ENCODE data around the gene EPS15.
"Not testable (repeated sequence)": the region's sequence is repeated elsewhere in the genome, so short reads cannot be mapped to it uniquely, and the experiment has no call there.

The EPS15 gene

GRCh38 chr1:51464828-51465227, 54.2 kb downstream of the EPS15 start:
- no peak for DNase-seq (ENCODE audit: low read depth)

- no peak for DNase-seq (ENCODE audit: low read depth)
Observed at GRCh38 chr1:51463561-51463960, 55.5 kb downstream of the EPS15 start.

GRCh38 chr1:51462289-51462688, 56.8 kb downstream of the EPS15 start:
- not testable (repeated sequence) for DNase-seq (ENCODE audit: low read depth)

- DNase-seq (ENCODE audit: low read depth), result no peak
Observed at GRCh38 chr1:51454554-51454953, 64.5 kb downstream of the EPS15 start.

- no peak for DNase-seq (ENCODE audit: low read depth)
Observed at GRCh38 chr1:51453010-51453409, 66.1 kb downstream of the EPS15 start.

- not testable (repeated sequence) for DNase-seq (ENCODE audit: low read depth)
Observed at GRCh38 chr1:51448844-51449454, 70.1 kb downstream of the EPS15 start.

GRCh38 chr1:51445351-51446090, 73.5 kb downstream of the EPS15 start:
- DNase-seq (ENCODE audit: low read depth), result no peak

- no peak for DNase-seq (ENCODE audit: low read depth)
Observed at GRCh38 chr1:51444534-51445192, 74.4 kb downstream of the EPS15 start.

GRCh38 chr1:51444096-51444495, 75.0 kb downstream of the EPS15 start:
- no peak for DNase-seq (ENCODE audit: low read depth)

GRCh38 chr1:51443555-51443954, 75.5 kb downstream of the EPS15 start:
- no peak for DNase-seq (ENCODE audit: low read depth)

- DNase-seq (ENCODE audit: low read depth), result no peak
Observed at GRCh38 chr1:51442616-51443015, 76.5 kb downstream of the EPS15 start.

GRCh38 chr1:51442198-51442597, 76.9 kb downstream of the EPS15 start:
- no peak for DNase-seq (ENCODE audit: low read depth)

- DNase-seq (ENCODE audit: low read depth), result no peak
Observed at GRCh38 chr1:51439895-51440294, 79.2 kb downstream of the EPS15 start.

- DNase-seq (ENCODE audit: low read depth), result no peak
Observed at GRCh38 chr1:51439053-51439452, 80.0 kb downstream of the EPS15 start.

- DNase-seq (ENCODE audit: low read depth), result not testable (repeated sequence)
Observed at GRCh38 chr1:51437391-51437790, 81.7 kb downstream of the EPS15 start.

- no peak for DNase-seq (ENCODE audit: low read depth)
Observed at GRCh38 chr1:51435878-51436277, 83.2 kb downstream of the EPS15 start.

GRCh38 chr1:51433972-51434510, 85.0 kb downstream of the EPS15 start:
- no peak for DNase-seq (ENCODE audit: low read depth)

- DNase-seq (ENCODE audit: low read depth), result no peak
Observed at GRCh38 chr1:51433269-51433971, 85.6 kb downstream of the EPS15 start.

- DNase-seq (ENCODE audit: low read depth), result no peak
Observed at GRCh38 chr1:51432146-51432545, 86.9 kb downstream of the EPS15 start.

- no peak for DNase-seq (ENCODE audit: low read depth)
Observed at GRCh38 chr1:51427438-51427837, 91.6 kb downstream of the EPS15 start.

GRCh38 chr1:51425955-51426354, 93.1 kb downstream of the EPS15 start:
- no peak for DNase-seq (ENCODE audit: low read depth)

- no peak for DNase-seq (ENCODE audit: low read depth)
Observed at GRCh38 chr1:51425273-51425672, 93.8 kb downstream of the EPS15 start.
